ENCODE results near the gene USP11.

USP11 gene

GRCh38 chrX:47226071-47226470 is 6.7 kb upstream of the USP11 start:
- no peak for DNase-seq

GRCh38 chrX:47226531-47227333 is 6.1 kb upstream of the USP11 start:
- DNase-seq: no peak

- DNase-seq: no peak
These were observed 5.5 kb upstream of the USP11 start for GRCh38 chrX:47227334-47227583.

- DNase-seq: no peak
These were observed 4.1 kb upstream of the USP11 start for GRCh38 chrX:47228550-47229270.

GRCh38 chrX:47229427-47229826 is 3.4 kb upstream of the USP11 start:
- DNase-seq: no peak

- DNase-seq: no peak
These were observed 2.5 kb upstream of the USP11 start for GRCh38 chrX:47230136-47230868.

- DNase-seq: no peak
These were observed 1.6 kb upstream of the USP11 start for GRCh38 chrX:47231167-47231566.

GRCh38 chrX:47232197-47232802 is 509 bp upstream of the USP11 start:
- peak in 1 of 3 experiments; percentile 79 for DNase-seq

GRCh38 chrX:47233333-47234113 is 714 bp downstream of the USP11 start:
- peak; percentile 83 to 100 (median 100) for DNase-seq

- peak in 1 of 3 experiments; percentile 34 for DNase-seq
These were observed 1.8 kb downstream of the USP11 start for GRCh38 chrX:47234583-47234982.

- no peak for DNase-seq
These were observed 2.9 kb downstream of the USP11 start for GRCh38 chrX:47235691-47236103.

- DNase-seq: no peak
These were observed 6.4 kb downstream of the USP11 start for GRCh38 chrX:47239199-47239598.

- DNase-seq: no peak
These were observed 7.2 kb downstream of the USP11 start for GRCh38 chrX:47239898-47240545.

GRCh38 chrX:47240619-47241018 is 7.8 kb downstream of the USP11 start:
- no peak for DNase-seq

- no peak for DNase-seq
These were observed 8.6 kb downstream of the USP11 start for GRCh38 chrX:47241201-47242011.

- no peak for DNase-seq
These were observed 9.5 kb downstream of the USP11 start for GRCh38 chrX:47242321-47242720.

- no peak for DNase-seq
These were observed 10.5 kb downstream of the USP11 start for GRCh38 chrX:47243351-47243750.

GRCh38 chrX:47244676-47245075 is 11.9 kb downstream of the USP11 start:
- DNase-seq: no peak

GRCh38 chrX:47245156-47245555 is 12.3 kb downstream of the USP11 start:
- no peak for DNase-seq

- no peak for DNase-seq
These were observed 14.6 kb downstream of the USP11 start for GRCh38 chrX:47247206-47247998.

- no peak for DNase-seq
These were observed 15.2 kb downstream of the USP11 start for GRCh38 chrX:47247999-47248320.
